HG03060 (cell line): ENCODE data around the gene ANKLE2.
"Not testable (repeated sequence)": the region's sequence is repeated elsewhere in the genome, so short reads cannot be mapped to it uniquely, and the experiment has no call there.

Experiments used
- ATAC-seq: cut with Tn5 transposase; IDR thresholded peaks from one replicate; pipeline ENCODE4 v1.9.1; 2021; ENCODE audit warnings: low read depth, moderate number of reproducible peaks; ENCODE audit not compliant: unreplicated experiment

Gene ANKLE2

GRCh38 chr12:132695431-132695830 is 66.2 kb downstream of the ANKLE2 start:
- no peak for ATAC-seq

- not testable (repeated sequence) for ATAC-seq
Measured at GRCh38 chr12:132694888-132695287, 66.7 kb downstream of the ANKLE2 start.

GRCh38 chr12:132692030-132692429 is 69.6 kb downstream of the ANKLE2 start:
- ATAC-seq: not testable (repeated sequence)

- no peak for ATAC-seq
Measured at GRCh38 chr12:132690112-132690511, 71.5 kb downstream of the ANKLE2 start.

- no peak for ATAC-seq
Measured at GRCh38 chr12:132689227-132689626, 72.4 kb downstream of the ANKLE2 start.

GRCh38 chr12:132687211-132688164 is 74.1 kb downstream of the ANKLE2 start, which contains the start of the genes POLE and PXMP2:
Gene POLE, minus strand, starts transcription at chr12:132687342. Its CDS starts 27 bp downstream, at chr12:132687315.
Gene PXMP2, plus strand, starts transcription at chr12:132687587. Its CDS starts 84 bp downstream, at chr12:132687671.
- peak; percentile 81 for ATAC-seq

GRCh38 chr12:132686825-132687210 is 74.8 kb downstream of the ANKLE2 start:
- ATAC-seq: no peak

GRCh38 chr12:132685400-132685799 is 76.2 kb downstream of the ANKLE2 start:
- ATAC-seq: no peak

GRCh38 chr12:132677492-132677891 is 84.1 kb downstream of the ANKLE2 start:
- no peak for ATAC-seq

GRCh38 chr12:132675757-132676432 is 85.7 kb downstream of the ANKLE2 start:
- no peak for ATAC-seq
